Measurements from ENCODE around the gene ME3.

The ME3 gene

GRCh38 chr11:86416494-86416893 is 255.9 kb downstream of the ME3 start:
- no peak for DNase-seq

GRCh38 chr11:86415026-86415425 is 257.4 kb downstream of the ME3 start:
- no peak for DNase-seq

DNA sequence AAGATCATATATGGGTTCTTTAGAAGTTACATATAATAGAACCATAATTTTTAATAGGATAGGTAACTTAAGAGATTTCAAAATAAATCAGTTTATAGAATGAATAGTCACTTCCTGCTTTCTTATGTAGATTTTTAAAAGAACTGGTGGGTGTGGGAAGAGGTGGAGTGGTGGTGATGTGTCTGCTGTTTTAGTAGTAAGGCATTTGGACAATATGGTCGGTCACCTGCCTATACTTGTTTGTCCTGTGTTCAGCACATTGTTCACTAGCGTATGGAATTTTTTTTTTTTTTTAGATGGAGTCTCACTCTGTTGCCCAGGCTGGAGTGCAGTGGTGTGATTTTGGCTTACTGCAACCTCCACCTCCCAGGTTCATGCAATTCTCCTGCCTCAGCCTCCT is 258.4 kb downstream of the ME3 start:
- no peak for DNase-seq

DNA sequence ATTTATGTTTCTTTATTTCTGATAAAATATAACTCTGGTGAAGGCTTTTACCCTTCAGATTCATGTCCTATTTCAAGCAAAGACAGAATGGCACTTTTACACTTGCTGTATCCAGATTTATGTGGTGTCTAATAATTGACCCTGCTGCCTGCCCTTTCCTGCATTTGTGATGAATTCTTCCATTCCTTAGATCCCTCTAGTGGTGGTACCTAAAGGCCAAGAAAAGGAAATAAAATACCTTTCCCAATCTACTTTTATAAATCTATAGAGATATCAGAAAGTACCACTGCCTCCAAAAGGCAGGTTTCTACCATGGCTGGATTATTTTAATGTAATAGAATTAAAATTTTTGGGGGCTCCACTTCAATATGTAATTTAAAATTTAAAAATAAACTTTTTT is 263.6 kb downstream of the ME3 start:
- no peak for DNase-seq

GRCh38 chr11:86403458-86403857 is 269.0 kb downstream of the ME3 start:
- DNase-seq: no peak

DNA sequence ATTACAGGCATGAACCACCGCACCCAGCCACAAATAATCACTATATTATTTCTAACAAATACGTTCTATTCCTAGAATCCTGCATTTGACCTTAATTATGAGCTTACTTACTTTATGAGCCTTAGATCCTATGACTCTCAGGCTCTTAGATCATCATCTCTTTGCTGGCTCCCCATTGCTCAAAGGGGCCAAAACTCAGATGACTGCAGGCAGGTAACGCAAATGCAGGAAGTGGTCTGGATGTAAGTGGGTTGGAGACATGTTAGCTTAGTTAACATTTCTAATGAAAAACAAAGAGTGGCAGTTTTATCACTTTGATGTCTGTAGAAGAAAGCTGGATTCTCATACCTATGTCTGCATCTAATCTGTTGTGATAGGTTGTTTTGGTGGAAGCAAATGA is 274.3 kb downstream of the ME3 start:
- DNase-seq: no peak

- DNase-seq: no peak
Observed at GRCh38 chr11:86397351-86397750, 275.1 kb downstream of the ME3 start.

DNA sequence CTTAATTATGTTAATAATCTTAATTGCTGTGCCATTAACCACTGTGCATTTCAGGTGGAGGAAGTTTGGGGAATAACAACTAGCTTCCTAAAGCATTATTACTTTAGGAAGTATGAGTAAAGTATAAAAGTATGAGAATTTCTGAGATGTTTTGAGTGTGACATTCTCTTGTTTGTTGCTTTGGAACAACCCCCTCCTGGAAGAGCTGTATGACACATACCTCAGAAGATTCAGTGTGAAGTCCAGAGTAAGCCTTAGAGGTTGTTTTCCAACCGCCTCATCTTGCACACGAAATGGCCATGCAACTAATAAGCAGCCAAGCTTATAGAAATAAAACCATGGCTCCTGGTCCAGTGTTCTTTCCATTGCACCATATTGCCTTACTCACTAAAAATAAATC is 276.0 kb downstream of the ME3 start:
- DNase-seq: no peak

GRCh38 chr11:86395061-86395551 is 277.3 kb downstream of the ME3 start:
- DNase-seq: no peak

Measured in activated T-cell treated with anti-CD3 and anti-CD28 coated beads for 4 hours (primary cell).